ENCODE measurements around the gene PRKAA1.

The PRKAA1 gene

DNA sequence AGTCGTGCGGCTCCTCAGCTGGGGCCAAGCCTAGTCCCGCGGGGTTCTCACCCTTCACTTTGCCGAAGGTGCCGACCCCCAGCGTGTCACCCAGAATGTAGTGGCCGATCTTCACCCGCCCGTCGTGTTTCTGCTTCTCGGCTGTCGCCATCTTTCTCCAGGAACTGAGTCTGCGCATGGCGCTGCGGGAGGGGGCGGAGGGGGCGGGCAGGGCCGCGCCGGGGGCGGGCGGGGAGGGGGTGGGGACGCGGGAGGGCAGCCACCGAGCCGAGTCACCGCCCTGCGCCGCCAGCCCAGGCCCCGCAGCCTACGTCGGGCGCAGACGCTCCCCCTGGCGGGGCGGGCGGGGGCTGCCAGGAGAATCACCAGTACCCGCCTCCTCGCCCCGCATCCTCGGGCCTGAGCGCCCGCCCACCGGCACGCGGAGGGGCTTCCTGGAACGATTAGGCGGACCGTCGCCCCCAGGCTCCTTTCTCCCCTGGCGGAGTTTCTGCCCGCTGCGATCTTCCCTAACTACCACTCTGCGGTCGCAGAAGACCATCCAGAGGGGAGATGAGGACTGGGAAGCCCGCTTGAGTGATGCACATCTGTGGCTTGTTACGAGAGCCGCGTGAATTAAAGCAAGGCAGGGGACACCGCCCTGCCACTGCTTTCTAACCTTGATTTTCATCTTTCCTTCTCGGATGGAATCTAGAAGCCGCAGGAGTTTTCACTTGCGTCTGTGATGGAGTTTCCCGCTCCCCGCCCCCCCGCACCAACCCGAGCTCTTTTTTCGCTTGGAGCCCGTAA is at the start of gene PRKAA1:
TSS of gene PRKAA1 (minus strand) at position 363 of the 789 bp plus-strand sequence. CDS start at position 178, 185 bp downstream.
- DNase-seq = peak; percentile 76

DNA sequence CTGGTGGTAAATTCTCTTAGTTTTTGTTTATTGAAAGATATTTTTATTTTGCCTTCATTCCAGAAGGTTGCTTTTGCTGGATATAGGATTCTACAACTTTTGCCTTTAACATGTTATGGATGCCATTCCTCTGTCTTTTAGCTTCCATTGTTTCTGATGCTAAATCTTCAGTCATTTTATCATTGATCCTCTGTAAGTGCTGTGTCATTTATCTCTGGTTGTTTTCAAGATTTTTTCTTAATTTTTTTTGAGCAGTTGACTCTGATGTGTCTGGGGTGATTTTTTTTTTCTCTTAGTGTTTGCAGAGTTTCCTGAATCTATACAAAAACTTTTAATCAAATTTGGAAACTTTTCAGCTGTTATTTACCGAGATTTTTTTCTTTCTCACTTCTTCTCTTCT is 49.4 kb upstream of the PRKAA1 start:
- no peak for DNase-seq

DNA sequence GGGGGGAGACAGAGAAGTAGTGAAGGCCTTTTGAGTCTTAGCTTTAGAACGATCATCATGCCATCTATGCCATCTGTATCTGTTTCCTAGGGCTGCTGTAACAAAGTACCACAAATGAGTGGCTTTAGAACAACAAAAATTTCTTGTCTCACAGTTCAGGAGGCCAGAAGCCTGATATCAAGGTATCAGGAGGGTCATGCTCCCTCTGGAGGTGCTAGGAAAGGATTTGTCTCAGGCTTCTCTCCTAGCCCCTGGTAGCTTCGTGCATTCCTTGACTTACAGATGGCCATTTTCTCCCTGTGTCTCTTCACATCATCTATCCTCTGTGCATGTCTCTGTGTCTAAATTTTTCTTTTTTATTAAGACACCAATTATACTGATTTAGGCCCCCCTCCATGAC is 48.2 kb upstream of the PRKAA1 start:
- no peak for DNase-seq

DNA sequence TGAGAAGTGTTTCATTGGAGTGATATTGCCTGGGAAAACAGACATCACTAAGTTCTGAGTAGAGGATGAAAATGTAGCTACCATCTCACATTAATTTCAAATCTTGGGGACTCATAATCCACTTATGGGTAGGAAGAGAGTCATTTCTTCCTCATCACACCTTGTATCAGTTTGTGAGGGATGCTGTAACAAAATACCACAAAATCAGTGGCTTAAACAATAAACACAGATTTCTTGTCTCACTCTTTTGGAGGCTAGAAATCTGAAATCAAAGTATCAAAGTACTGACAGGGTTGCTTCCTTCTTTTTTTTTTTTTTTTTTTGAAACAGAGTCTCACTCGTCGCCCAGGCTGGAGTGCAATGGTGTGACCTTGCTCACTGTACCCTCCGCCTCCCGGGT is 46.4 kb upstream of the PRKAA1 start:
- no peak for DNase-seq

DNA sequence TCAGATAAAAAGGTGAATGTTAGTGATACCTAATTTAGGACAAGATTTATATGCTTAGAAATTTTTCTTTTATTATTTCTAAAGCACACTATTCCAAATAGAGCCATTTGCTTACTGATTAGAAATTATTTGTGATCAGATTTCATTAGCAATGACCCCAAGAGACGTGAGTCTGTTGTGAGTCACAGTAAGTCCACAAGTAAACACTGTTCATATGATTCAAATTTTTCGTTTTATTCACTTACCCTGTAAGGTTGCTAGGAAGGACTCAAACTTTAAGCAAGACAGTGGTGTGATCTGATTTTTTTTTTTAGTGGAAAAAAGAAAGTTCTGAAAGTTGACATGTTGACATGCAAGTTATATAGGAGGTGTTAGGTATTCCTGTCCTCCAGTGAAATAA is 44.2 kb upstream of the PRKAA1 start:
- no peak for DNase-seq

DNA sequence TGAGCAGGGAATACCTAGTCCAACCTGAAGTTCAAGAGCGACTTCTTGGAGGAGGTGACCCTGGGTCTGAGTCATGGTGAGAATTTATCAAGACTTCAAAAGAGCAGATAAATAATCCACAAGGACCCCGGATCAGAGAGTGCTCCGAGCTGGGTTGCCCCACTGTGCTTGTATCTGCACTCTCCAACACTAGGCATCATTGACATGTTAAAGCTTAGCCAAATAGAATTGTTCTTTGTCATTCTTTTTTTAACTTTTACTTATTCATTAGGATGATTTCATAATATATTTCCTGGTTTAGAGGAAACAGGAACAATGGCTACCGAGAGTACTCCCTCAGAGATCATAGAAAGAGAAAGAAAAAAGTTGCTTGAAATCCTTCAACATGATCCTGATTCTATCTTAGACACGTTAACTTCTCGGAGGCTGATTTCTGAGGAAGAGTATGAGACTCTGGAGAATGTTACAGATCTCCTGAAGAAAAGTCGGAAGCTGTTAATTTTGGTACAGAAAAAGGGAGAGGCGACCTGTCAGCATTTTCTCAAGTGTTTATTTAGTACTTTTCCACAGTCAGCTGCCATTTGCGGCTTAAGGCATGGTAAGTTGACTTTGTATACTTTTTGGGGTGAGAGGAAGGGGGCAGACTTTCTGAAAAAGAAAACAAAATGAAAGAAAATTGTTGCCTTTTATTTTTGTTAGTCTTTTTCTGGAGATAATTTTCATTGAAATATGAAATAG is 43.1 kb upstream of the PRKAA1 start, which contains the start of gene CARD6:
TSS of gene CARD6 (plus strand) at position 300 of the 738 bp plus-strand sequence. CDS start at position 316, 16 bp downstream.
- DNase-seq = no peak

DNA sequence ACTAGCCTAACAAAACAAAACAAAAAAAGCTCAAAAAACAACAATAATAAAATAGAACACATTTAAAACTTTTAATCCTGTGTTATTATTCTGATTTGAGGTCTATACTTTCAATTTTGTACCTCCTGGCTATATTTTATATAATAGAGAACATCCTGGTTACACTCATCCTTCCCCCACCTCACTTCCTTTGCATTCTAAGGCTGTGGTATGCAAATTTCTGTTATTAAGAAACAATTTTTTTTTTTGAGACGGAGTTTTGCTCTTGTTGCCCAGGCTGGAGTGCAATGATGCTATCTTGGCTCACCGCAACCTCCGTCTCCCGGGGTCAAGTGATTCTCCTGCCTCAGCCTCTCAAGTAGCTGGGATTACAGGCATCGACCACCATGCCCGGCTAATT is 39.9 kb upstream of the PRKAA1 start:
- no peak for DNase-seq

DNA sequence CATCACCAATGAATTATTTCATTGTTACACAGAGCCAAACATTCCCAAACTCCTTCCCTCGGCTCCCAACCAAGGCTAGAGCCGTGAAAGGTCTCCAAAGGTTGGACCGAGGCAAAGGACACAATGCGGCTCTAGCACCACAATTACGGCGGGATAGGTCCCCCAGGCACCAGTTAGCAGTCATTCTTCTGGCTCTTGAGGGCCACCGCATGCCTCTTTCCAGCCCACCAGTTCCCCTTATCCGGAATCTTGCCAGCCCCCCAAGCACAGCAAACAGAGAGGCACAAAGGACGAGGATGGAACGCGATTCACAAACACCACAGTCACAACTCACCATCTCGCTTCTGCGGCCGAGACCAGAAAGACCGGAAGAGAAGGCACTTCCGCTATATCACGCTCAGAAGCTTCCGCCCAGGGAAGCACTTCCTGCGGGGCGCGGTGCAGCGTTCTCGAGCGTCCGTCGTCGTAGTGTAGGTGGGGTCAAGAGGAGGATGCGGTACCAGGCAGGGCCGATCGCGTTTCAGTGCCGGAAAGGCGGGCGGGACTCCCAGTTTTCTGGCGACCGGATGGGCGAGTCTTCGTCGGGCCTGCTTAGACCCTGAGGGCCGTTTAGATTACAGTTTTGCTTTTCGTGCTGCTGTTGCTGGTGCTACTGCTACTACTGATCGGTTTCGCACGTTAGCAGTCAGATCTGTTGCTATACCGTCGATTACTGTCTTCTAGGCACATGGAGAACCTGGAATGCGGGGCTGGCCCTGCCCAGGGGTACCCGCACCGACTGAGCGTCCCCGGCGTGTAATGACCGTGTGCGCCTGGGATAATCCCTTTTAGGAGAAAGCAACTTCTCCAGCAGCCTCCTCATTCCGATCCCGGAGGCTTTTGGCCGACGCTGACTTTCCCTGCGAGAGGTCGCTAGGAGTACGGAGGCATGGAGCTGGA is 36.9 kb upstream of the PRKAA1 start, which contains the start of gene RPL37:
TSS of gene RPL37 (minus strand) at position 374 of the 939 bp plus-strand sequence. CDS start at position 337, 37 bp downstream.
- DNase-seq = peak; percentile 94

DNA sequence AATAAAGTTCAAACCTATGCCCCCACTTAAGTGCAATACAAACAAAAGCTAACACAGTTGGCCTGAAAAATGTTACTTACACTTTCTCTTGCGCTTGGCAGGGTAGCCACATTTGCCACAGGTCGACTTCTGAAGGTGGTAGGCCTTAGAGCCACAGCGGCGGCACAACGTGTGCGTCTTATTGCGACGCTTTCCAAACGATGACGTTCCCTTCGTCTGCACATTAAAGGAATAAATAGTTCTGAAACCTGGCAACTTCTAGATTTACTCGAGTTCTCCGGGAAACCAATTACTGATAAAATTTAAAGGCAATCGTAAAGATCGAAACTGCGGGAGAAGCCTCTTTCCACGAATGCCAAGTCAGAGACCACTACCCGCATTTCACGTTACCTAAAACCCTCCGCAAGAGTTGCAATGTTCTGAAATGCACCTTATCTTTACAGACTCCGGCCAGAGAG is 36.2 kb upstream of the PRKAA1 start:
- DNase-seq = no peak

DNA sequence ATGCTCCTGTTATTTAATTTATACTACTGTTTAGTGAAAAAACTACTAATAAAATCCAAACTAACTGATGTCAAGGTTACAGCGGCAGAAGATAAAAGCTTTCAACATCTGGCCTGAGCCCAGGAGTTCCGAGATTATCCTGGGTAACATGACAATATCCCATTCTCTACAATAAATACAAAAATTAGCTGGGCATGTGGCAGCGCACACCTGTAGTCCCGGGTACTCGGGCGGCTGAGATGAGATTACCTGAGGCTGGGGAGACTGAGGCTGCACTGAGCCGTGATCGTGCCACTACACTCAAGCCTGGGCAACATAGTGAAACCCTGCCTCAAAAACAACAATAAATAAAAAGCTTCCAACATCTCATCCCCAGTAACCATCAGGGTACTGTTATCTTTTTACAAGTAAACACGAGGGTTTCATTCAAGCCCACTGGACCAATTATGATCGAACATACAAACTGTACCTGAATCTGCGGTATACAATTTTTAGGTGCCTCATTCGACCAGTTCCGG is 35.6 kb upstream of the PRKAA1 start:
- no peak for DNase-seq

DNA sequence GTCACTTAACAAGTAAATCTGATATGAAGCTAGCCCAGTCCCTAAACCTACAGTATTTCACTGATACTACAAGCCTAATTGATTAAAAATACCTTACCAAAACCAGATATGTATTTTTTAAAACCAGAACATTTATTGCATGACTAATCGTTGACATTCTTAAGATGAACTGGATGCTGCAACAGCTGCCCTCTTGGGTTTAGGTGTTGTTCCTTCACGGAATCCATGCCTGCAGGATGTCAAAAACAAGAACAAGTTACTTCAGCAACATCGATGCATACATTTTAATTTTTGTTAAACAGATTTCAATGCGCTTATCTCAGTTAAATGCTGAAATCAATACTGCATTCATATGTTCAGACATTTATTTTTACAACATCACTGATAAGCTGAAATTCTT is 34.2 kb upstream of the PRKAA1 start:
- DNase-seq = no peak

DNA sequence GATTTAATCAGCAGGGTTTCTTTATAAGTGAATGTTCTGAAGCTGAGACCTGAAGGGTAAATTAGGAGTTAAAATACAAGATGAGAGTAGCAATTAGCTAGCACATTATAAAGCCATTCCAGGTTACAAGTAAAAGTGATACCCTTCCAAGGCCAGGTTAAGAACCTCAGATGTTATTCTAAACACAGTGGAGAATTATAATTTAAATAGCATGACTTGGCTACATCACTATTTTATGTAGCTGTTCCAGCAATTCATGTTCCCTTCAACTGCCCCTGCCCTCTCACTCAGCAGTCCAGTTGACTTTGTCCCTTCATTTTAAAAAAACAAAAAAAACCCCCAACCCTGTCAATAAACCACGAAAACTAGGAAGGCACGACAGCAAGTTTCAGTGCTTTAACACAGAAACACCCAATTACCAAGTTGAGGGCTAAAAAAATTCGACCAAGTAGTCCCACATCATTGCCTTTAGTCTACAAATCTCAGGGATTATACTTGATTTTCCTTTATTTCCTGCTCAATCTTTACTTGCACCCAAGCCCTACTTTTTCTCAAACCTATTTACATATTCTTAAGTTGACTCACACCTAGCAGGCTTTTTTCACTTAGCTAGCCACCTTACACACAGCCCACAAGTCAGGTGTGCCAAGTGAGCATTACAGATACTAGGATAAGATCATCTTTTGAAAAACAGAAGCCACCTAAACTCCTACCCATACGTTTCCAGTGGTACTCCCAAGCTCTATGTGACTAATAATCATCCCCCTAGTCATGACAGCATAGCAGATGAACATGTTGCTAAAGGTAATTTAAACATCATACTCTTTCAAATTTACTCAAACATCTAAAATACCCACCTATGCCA is 33.4 kb upstream of the PRKAA1 start:
- DNase-seq = no peak

DNA sequence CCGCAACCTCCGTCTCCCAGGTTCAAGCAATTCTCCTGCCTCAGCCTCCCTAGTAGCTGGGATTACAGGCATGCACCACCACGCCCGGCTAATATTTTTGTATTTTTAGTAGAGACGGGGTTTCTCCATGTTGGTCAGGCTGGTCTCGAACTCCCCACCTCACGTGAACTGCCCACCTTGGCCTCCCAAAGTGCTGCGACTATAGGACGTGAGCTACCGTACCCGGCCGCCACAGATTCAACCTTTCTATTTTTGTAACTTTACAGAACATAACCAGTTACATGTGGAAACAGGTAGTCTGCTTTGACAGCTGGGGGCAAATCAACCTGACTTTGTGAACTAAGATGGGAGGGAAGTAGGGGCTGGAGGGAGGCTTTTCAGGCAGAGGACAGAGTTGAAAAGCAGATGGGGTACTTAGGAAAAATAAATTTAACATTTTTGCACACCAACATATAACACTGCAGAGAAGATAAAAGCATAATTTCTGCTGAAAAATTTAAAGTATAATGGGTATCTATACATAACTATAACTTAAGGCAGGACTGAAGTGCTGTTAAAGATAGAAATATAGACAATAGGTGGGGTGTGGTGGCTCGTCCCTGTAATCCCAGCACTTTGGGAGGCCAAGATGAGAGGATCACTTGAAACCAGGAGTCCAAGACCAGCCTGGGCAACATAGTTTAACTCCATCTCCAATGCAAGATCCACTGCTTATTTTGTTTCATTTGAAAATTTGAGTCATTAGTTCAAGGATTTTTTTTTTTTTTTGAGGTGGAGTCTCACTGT is 31.8 kb upstream of the PRKAA1 start:
- no peak for DNase-seq

DNA sequence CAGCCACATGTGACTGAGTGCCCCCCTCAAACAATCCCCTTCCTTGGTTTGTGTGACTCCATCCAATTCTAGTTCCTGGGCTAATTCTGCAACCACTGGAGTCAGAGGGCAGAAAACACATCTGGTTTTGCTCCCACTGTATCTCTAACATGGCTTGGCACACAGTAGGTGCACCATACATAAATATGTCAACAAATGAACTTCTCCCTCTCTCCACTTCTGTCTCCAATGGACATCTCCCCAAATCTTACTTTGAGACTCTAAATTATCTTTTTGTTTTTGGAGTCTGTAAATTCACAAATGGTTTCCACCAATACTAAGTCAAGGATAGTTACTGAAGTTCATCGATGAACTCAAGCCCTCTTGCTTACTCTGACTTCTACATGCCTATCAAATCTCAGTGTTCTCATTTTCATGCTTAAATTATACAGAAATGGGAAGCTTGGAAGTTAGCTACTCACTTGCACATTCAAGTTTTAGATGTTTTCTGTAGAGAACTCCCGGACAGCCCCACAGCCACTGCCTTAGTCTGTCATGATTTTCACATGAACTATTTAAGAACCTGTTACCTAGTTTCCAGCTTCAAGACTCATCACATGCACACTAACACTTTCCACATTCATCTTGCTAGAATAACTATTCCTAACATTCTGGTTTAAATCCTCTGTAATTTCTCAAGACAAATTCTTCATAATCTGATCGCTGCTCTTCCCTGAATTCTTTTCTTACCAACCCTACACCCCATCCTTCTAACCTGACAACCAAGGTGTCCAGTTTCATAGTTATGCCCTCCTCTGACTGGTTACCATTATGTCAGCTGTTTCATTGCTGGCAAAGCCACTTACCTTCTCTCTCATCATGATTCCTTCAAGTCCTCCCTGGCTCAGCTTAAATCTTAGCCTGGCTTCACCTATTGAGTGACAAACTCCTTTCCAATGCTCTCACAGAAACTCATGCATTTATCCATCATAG is 30.8 kb upstream of the PRKAA1 start:
- DNase-seq = no peak

DNA sequence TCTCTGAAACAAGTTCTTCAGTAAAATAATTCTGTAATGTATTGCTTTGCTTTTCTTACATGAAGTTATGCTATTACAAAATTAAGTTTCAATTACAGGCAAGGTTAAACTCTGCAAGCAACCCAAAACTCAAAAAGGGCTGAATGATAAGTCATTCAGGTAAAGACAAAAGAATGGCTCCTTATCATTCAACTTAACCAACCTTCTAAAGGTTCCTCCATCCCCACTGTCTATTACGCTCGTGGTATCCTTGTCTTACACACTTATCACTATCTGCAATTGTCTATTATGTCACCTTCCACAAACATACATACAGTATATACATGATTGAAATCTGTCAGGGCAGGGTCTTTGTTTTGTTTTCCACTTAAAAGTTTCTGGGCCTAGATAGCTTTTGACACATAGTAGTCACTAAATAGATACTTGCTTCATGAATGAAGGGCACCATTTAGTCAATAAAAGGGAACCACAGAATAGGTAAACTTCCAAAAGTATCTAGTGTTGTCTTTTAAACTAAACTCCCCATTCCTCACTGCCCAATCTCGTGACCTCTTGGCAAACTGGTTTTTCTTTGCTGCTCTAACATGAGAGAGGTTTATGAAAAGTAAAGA is 30.0 kb upstream of the PRKAA1 start:
- DNase-seq = no peak

DNA sequence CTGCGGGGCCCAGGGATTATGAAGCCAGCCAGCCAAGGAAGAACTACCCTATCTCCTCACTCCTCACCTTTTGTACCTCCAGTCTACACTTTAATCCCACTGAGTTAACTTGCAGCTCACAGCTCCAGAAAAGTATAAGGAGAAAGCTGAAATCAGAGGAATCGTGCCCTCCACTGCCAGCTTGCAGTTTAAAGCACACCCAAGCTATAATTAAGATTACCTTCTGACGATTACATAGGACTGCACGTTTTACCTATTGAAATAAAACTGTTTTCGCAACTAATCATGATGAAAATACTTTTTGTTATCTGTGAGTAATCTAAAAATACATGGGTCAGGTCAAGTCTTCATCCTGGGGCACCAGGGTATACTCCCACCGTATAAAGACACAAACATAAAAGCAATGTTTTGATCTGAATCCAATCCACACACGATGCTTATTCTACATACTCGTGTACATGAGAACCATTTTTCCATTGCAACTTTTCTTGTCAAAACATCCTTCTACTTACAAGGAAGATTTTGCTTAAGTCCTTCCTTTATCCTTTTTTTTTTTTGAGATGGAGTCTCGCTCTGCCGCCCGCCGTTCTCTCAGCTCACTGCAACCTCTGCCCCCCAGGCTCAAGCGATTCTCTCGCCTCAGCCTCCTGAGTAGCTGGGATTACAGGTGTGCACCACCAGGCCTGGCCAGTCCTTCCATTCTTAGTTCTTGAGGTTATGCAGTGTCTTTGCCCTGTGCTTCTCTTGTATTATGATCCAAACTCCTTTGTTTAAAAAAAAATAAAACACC is 29.2 kb upstream of the PRKAA1 start:
- DNase-seq = no peak

DNA sequence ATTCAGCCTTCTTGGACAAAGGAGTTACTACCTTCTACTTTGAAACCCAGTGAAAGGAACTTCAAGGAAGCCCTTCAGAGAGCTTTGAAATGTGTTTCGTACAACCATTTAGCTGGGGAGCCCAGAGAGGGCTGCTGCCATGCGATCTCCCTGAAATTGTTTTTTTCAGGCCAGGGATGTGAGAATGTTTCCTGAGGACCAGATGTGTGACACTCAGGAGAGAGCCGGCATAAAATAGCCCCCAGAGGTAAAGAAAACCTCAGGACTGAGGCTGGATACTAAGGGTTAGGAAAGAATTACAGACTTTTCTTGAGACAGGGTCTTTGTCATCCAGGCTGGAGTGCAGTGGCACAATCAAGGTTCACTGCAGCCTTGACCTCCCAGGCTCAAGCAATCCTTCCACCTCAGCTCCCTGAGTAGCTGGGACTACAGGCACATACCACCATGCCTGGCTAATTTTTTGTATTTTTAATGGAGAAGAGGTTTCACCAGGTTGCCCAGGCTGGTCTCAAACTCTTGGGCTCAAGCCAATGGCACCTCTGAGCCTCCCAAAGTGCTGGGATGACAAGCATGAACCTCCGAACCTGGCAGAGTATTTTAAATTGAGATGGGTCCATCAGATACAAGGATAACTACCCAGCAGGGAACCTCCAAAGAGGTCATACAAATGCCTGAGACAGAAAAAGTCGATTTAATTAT is 28.5 kb upstream of the PRKAA1 start:
- DNase-seq = no peak
